KMS-11 (cell line): ENCODE measurements around the gene RPL14.

Source experiments
- H2AFZ ChIP-seq: fragments of 200-600 bp; sonication (generic); 2 replicates; pipeline ENCODE4 v1.6.1; 2016; ENCODE audit warnings: antibody characterized with exemption, mixed run types, low read depth
- H3K27ac ChIP-seq: fragments of 200-600 bp; sonication (generic); 2 replicates; pipeline ENCODE4 v1.6.1; 2016; ENCODE audit warnings: mild to moderate bottlenecking, mixed run types
- H3K27me3 ChIP-seq: fragments of 200-600 bp; sonication (generic); 2 replicates; pipeline ENCODE4 v1.6.1; 2017; ENCODE audit warnings: mild to moderate bottlenecking, low read depth, mixed run types, moderate library complexity; ENCODE audit not compliant: insufficient read depth
- H3K36me3 ChIP-seq: fragments of 200-600 bp; sonication (generic); 2 replicates; pipeline ENCODE4 v1.6.1; 2017; ENCODE audit warnings: mild to moderate bottlenecking, mixed run types; ENCODE audit not compliant: insufficient read depth
- H3K4me1 ChIP-seq: fragments of 200-600 bp; sonication (generic); 2 replicates; pipeline ENCODE4 v1.6.1; 2016; ENCODE audit warnings: mild to moderate bottlenecking, low read depth, mixed run types; ENCODE audit not compliant: poor library complexity, severe bottlenecking
- H3K4me2 ChIP-seq: fragments of 200-600 bp; sonication (generic); 2 replicates; pipeline ENCODE4 v1.7.0; 2016; ENCODE audit warnings: mild to moderate bottlenecking, mixed run types
- H3K4me3 ChIP-seq: fragments of 200-600 bp; sonication (generic); IDR thresholded peaks from 2 replicates; pipeline ENCODE4 v1.6.1; 2017; ENCODE audit warnings: low read depth, low read length, mixed read lengths; ENCODE audit not compliant: insufficient read depth
- H3K79me2 ChIP-seq: fragments of 200-600 bp; sonication (generic); 2 replicates; pipeline ENCODE4 v1.6.1; 2016; ENCODE audit warnings: low read depth, mixed run types; ENCODE audit not compliant: insufficient read depth
- H3K9ac ChIP-seq: fragments of 200-600 bp; sonication (generic); 2 replicates; pipeline ENCODE4 v1.6.1; 2016; ENCODE audit warnings: mild to moderate bottlenecking, mixed run types
- H4K20me1 ChIP-seq: fragments of 200-600 bp; sonication (generic); 2 replicates; pipeline ENCODE4 v1.6.1; 2016; ENCODE audit warnings: mild to moderate bottlenecking, mixed run types; ENCODE audit not compliant: insufficient read depth
- CTCF ChIP-seq: fragments of 200-600 bp; sonication (generic); conservative IDR thresholded peaks from 2 replicates; pipeline ENCODE4 v1.6.1; 2017; ENCODE audit warnings: low read depth, mild to moderate bottlenecking, antibody characterized with exemption, low read length, moderate library complexity, mixed read lengths

RPL14 gene

GRCh38 chr3:40487172-40487571 lies 30.0 kb downstream of the RPL14 start:
- H3K27ac ChIP-seq: no peak overlapping the region
- H3K36me3 ChIP-seq: no peaks in the 10 kb centered on the region
- H3K27me3 ChIP-seq: no peaks in the 10 kb centered on the region
- H3K79me2 ChIP-seq: no peaks in the 10 kb centered on the region
- H4K20me1 ChIP-seq: no peaks in the 10 kb centered on the region
- no peak for TF ChIP-seq CTCF
- no peaks in the 10 kb centered on the region for H3K4me1 ChIP-seq
- H3K9ac ChIP-seq: no peak overlapping the region
- H2AFZ ChIP-seq: no peak overlapping the region
- no peak overlapping the region for H3K4me2 ChIP-seq
- H3K4me3 ChIP-seq: no peak overlapping the region

- H3K79me2 ChIP-seq: no peaks in the 10 kb centered on the region
- no peaks in the 10 kb centered on the region for H3K27me3 ChIP-seq
- no peak overlapping the region for H3K27ac ChIP-seq
- H3K4me2 ChIP-seq: no peak overlapping the region
- H3K36me3 ChIP-seq: no peaks in the 10 kb centered on the region
- H4K20me1 ChIP-seq: no peaks in the 10 kb centered on the region
- H3K4me3 ChIP-seq: no peak overlapping the region
- no peak overlapping the region for H2AFZ ChIP-seq
- no peak for TF ChIP-seq CTCF
- no peak overlapping the region for H3K9ac ChIP-seq
- H3K4me1 ChIP-seq: no peaks in the 10 kb centered on the region
These were observed 33.8 kb downstream of the RPL14 start for GRCh38 chr3:40490916-40491315.

- Histone ChIP-seq H3K9ac (no peak overlapping the region), H3K4me3 (no peak overlapping the region), H3K27me3 (no peaks in the 10 kb centered on the region), H3K4me1 (no peaks in the 10 kb centered on the region), H4K20me1 (no peaks in the 10 kb centered on the region), H3K36me3 (no peaks in the 10 kb centered on the region), H3K4me2 (no peak overlapping the region), H3K27ac (no peak overlapping the region), H2AFZ (no peak overlapping the region), H3K79me2 (no peaks in the 10 kb centered on the region)
- no peak for TF ChIP-seq CTCF
These were observed 37.6 kb downstream of the RPL14 start for GRCh38 chr3:40494698-40495097.

- no peak overlapping the region for H2AFZ ChIP-seq
- no peaks in the 10 kb centered on the region for H3K79me2 ChIP-seq
- no peak overlapping the region for H3K4me2 ChIP-seq
- TF ChIP-seq CTCF: no peak
- H3K36me3 ChIP-seq: no peaks in the 10 kb centered on the region
- H4K20me1 ChIP-seq: no peaks in the 10 kb centered on the region
- H3K4me1 ChIP-seq: no peaks in the 10 kb centered on the region
- H3K4me3 ChIP-seq: no peak overlapping the region
- no peak overlapping the region for H3K9ac ChIP-seq
- H3K27ac ChIP-seq: no peak overlapping the region
- no peaks in the 10 kb centered on the region for H3K27me3 ChIP-seq
These were observed 40.1 kb downstream of the RPL14 start for GRCh38 chr3:40497288-40497687.

- no peak for TF ChIP-seq CTCF
- H3K79me2 ChIP-seq: no peaks in the 10 kb centered on the region
- H3K4me1 ChIP-seq: no peaks in the 10 kb centered on the region
- H3K9ac ChIP-seq: no peak overlapping the region
- H2AFZ ChIP-seq: no peak overlapping the region
- H3K27me3 ChIP-seq: no peaks in the 10 kb centered on the region
- H3K27ac ChIP-seq: no peak overlapping the region
- no peaks in the 10 kb centered on the region for H4K20me1 ChIP-seq
- no peak overlapping the region for H3K4me2 ChIP-seq
- H3K4me3 ChIP-seq: no peak overlapping the region
- H3K36me3 ChIP-seq: no peaks in the 10 kb centered on the region
These were observed 42.8 kb downstream of the RPL14 start for GRCh38 chr3:40499952-40500351.
